ENCODE results near the gene MAP2.

MAP2 gene

DNA sequence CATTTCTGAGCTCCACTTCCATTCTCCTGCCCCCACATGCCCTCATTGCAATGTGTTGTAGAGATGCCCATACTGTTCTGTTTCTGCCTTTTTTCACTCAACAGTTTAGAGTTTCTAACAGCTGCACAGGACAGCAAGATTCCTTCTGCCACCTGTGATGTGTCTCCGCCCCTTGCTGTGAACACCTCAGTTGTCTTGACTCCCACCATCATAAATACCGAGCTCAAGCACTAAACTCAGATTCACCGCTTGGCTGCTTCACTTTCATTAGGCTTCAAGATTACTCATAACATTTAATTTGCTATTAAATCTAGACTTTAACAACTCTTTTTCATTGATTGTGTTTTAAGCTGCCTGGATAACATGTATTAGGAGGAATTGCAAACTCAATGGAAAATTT lies 141.0 kb downstream of the MAP2 start:
- Histone ChIP-seq H3K4me1 (ENCODE audit: control extremely low read depth in 1 of 4, control insufficient read depth in 4 of 4, insufficient read depth in 4 of 4, low read length in 3 of 4) (no peaks in the 10 kb centered on the region), H3K27me3 (replicated peaks in 2 of 5; ENCODE audit: control insufficient read depth in 4 of 5, insufficient read depth in 5 of 5, low read length in 4 of 5) (peaks cover 0 to 2% (median 0%) of the 10 kb centered on the region in 5 experiments), H3K9me3 (ENCODE audit: control extremely low read depth in 1 of 5, control insufficient read depth in 4 of 5, insufficient read depth in 2 of 5, low read depth in 1 of 5, low read length in 4 of 5) (no peaks in the 10 kb centered on the region), H3K27ac (ENCODE audit: insufficient read depth in 1 of 2, low read depth in 1 of 2, low read length in 2 of 2, poor library complexity in 1 of 2, severe bottlenecking in 2 of 2) (no peak overlapping the region), H3K4me3 (ENCODE audit: control insufficient read depth in 1 of 7, extremely low read depth in 1 of 7, insufficient read depth in 4 of 7, low read depth in 2 of 7, low read length in 6 of 7) (no peak overlapping the region), H3K36me3 (ENCODE audit: control insufficient read depth in 4 of 4, insufficient read depth in 4 of 4, low read length in 3 of 4) (no peaks in the 10 kb centered on the region)
- ChIA-PET POLR2A (no interaction called here), CTCF (interaction anchor here (0.9 to 1.5 kb wide), 3 partner anchors 10 to 13 kb away, joined by 3 to 6 read pairs (median 3); no protein-coding TSS in a partner anchor)
- WGBS (ENCODE audit: insufficient coverage), result 100% methylated on average over 2 of the region's 3 CpGs
- DNase-seq, result no peak

DNA sequence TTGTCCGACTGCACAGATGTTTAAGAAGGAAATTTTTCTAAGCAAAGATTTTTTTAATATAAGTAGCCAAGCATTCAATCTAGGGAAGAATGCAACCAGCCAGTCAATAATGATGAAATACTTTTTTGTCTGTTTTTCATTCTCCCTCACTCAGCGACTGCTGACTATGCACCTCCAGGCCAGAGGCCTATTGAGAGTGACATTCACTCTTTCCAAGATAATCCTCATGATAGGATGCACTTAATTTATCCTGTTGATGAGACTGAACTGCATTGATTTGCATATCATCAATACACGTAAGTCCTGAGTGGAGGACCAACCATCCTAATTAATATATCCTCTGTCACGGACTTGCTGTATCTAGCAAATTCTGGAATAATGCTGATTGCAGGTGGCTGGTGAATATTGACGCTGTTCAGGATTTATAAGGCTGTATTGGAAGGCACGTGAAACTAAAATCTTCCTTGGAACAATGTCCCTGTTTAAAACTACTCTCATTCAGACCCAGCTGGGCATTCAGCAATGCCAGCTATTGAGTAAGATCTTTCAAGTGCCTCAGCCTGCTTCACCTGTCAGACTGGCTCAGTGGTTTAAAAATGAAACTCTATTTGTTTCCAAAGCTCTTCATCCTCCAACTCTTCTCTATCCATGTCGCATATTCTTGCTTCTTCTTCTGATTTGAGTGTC lies 142.2 kb downstream of the MAP2 start:
- Histone ChIP-seq H3K36me3 (ENCODE audit: control insufficient read depth in 4 of 4, insufficient read depth in 4 of 4, low read length in 3 of 4) (no peaks in the 10 kb centered on the region), H3K9me3 (ENCODE audit: control extremely low read depth in 1 of 5, control insufficient read depth in 4 of 5, insufficient read depth in 2 of 5, low read depth in 1 of 5, low read length in 4 of 5) (no peaks in the 10 kb centered on the region), H3K27me3 (replicated peaks in 2 of 5; ENCODE audit: control insufficient read depth in 4 of 5, insufficient read depth in 5 of 5, low read length in 4 of 5) (peaks cover 0 to 1% (median 0%) of the 10 kb centered on the region in 5 experiments), H3K4me1 (ENCODE audit: control extremely low read depth in 1 of 4, control insufficient read depth in 4 of 4, insufficient read depth in 4 of 4, low read length in 3 of 4) (no peaks in the 10 kb centered on the region), H3K4me3 (ENCODE audit: control insufficient read depth in 1 of 7, extremely low read depth in 1 of 7, insufficient read depth in 4 of 7, low read depth in 2 of 7, low read length in 6 of 7) (no peak overlapping the region), H3K27ac (ENCODE audit: insufficient read depth in 1 of 2, low read depth in 1 of 2, low read length in 2 of 2, poor library complexity in 1 of 2, severe bottlenecking in 2 of 2) (no peak overlapping the region)
- 95% methylated on average over 5 of the region's 7 CpGs for WGBS (ENCODE audit: insufficient coverage)
- ChIA-PET CTCF (interaction anchor here (0.8 to 1.4 kb wide), 2 partner anchors 12 to 395 kb away, joined by 3 to 5 read pairs; no protein-coding TSS in a partner anchor), POLR2A (no interaction called here)
- DNase-seq, result no peak

DNA sequence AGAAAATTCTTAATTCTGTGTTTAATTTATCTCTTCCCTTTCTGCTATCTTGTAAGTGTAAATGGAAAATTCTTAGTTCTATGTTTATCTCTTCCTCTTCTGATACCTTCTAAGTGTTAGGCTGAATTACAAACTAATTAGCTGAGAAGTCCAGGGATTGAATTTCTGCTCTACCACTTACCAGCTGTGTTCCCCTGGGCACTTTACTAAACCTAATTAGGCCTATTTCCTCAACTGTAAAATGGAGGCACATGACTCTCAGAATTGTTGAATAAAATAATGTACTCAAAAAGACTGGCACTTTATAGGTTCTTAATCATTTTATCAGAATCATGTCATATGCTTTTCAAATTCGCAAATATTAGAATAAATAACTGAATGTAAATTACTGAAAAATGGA lies 146.3 kb downstream of the MAP2 start:
- no peaks in the 10 kb centered on the region for H3K36me3 ChIP-seq (ENCODE audit: control insufficient read depth in 4 of 4, insufficient read depth in 4 of 4, low read length in 3 of 4)
- no peak overlapping the region for H3K27ac ChIP-seq (ENCODE audit: insufficient read depth in 1 of 2, low read depth in 1 of 2, low read length in 2 of 2, poor library complexity in 1 of 2, severe bottlenecking in 2 of 2)
- no peak overlapping the region for H3K4me3 ChIP-seq (ENCODE audit: control insufficient read depth in 1 of 7, extremely low read depth in 1 of 7, insufficient read depth in 4 of 7, low read depth in 2 of 7, low read length in 6 of 7)
- no peak for DNase-seq
- ChIA-PET CTCF (no interaction called here), POLR2A (no interaction called here)
- no peaks in the 10 kb centered on the region for H3K4me1 ChIP-seq (ENCODE audit: control extremely low read depth in 1 of 4, control insufficient read depth in 4 of 4, insufficient read depth in 4 of 4, low read length in 3 of 4)
- H3K9me3 ChIP-seq (ENCODE audit: control extremely low read depth in 1 of 5, control insufficient read depth in 4 of 5, insufficient read depth in 2 of 5, low read depth in 1 of 5, low read length in 4 of 5), result no peaks in the 10 kb centered on the region
- no peaks in the 10 kb centered on the region for H3K27me3 ChIP-seq (replicated peaks in 2 of 5; ENCODE audit: control insufficient read depth in 4 of 5, insufficient read depth in 5 of 5, low read length in 4 of 5)
- WGBS (ENCODE audit: insufficient coverage), result no CpG with 5 or more reads among the region's 1 CpG

GRCh38 chr2:209574515-209574914 lies 150.7 kb downstream of the MAP2 start:
- Histone ChIP-seq H3K36me3 (ENCODE audit: control insufficient read depth in 4 of 4, insufficient read depth in 4 of 4, low read length in 3 of 4) (no peaks in the 10 kb centered on the region), H3K4me3 (ENCODE audit: control insufficient read depth in 1 of 7, extremely low read depth in 1 of 7, insufficient read depth in 4 of 7, low read depth in 2 of 7, low read length in 6 of 7) (no peak overlapping the region), H3K27ac (ENCODE audit: insufficient read depth in 1 of 2, low read depth in 1 of 2, low read length in 2 of 2, poor library complexity in 1 of 2, severe bottlenecking in 2 of 2) (no peak overlapping the region), H3K4me1 (ENCODE audit: control extremely low read depth in 1 of 4, control insufficient read depth in 4 of 4, insufficient read depth in 4 of 4, low read length in 3 of 4) (peaks cover 0 to 5% (median 2%) of the 10 kb centered on the region in 4 experiments), H3K9me3 (ENCODE audit: control extremely low read depth in 1 of 5, control insufficient read depth in 4 of 5, insufficient read depth in 2 of 5, low read depth in 1 of 5, low read length in 4 of 5) (no peaks in the 10 kb centered on the region), H3K27me3 (replicated peaks in 2 of 5; ENCODE audit: control insufficient read depth in 4 of 5, insufficient read depth in 5 of 5, low read length in 4 of 5) (peaks cover 0 to 4% (median 0%) of the 10 kb centered on the region in 5 experiments)
- no peak for DNase-seq
- WGBS (ENCODE audit: insufficient coverage), result no CpG with 5 or more reads among the region's 2 CpGs
- POLR2A ChIA-PET, result no interaction called here
- CTCF ChIA-PET, result interaction anchor here (1.2 kb wide), 1 partner anchor 18 kb away, joined by 4 read pairs; no protein-coding TSS in a partner anchor

GRCh38 chr2:209577376-209578357 lies 153.8 kb downstream of the MAP2 start:
- DNase-seq, result peak; percentile 15 to 37 (median 28)
- H3K9me3 ChIP-seq (ENCODE audit: control extremely low read depth in 1 of 5, control insufficient read depth in 4 of 5, insufficient read depth in 2 of 5, low read depth in 1 of 5, low read length in 4 of 5), result no peaks in the 10 kb centered on the region
- no peak overlapping the region for H3K27ac ChIP-seq (ENCODE audit: insufficient read depth in 1 of 2, low read depth in 1 of 2, low read length in 2 of 2, poor library complexity in 1 of 2, severe bottlenecking in 2 of 2)
- CTCF ChIA-PET, result interaction anchor here (0.9 to 4.3 kb wide), 7 partner anchors 9 to 243 kb away, joined by 3 to 33 read pairs (median 3); partner anchors contain the start of gene MAP2
- H3K36me3 ChIP-seq (ENCODE audit: control insufficient read depth in 4 of 4, insufficient read depth in 4 of 4, low read length in 3 of 4), result no peaks in the 10 kb centered on the region
- WGBS (ENCODE audit: insufficient coverage), result 67% methylated on average over 1 of the region's 4 CpGs
- peaks cover 0 to 5% (median 2%) of the 10 kb centered on the region in 4 experiments for H3K4me1 ChIP-seq (ENCODE audit: control extremely low read depth in 1 of 4, control insufficient read depth in 4 of 4, insufficient read depth in 4 of 4, low read length in 3 of 4)
- H3K4me3 ChIP-seq (ENCODE audit: control insufficient read depth in 1 of 7, extremely low read depth in 1 of 7, insufficient read depth in 4 of 7, low read depth in 2 of 7, low read length in 6 of 7), result no peak overlapping the region
- POLR2A ChIA-PET, result no interaction called here
- H3K27me3 ChIP-seq (replicated peaks in 2 of 5; ENCODE audit: control insufficient read depth in 4 of 5, insufficient read depth in 5 of 5, low read length in 4 of 5), result peaks cover 0 to 4% (median 0%) of the 10 kb centered on the region in 5 experiments

DNA sequence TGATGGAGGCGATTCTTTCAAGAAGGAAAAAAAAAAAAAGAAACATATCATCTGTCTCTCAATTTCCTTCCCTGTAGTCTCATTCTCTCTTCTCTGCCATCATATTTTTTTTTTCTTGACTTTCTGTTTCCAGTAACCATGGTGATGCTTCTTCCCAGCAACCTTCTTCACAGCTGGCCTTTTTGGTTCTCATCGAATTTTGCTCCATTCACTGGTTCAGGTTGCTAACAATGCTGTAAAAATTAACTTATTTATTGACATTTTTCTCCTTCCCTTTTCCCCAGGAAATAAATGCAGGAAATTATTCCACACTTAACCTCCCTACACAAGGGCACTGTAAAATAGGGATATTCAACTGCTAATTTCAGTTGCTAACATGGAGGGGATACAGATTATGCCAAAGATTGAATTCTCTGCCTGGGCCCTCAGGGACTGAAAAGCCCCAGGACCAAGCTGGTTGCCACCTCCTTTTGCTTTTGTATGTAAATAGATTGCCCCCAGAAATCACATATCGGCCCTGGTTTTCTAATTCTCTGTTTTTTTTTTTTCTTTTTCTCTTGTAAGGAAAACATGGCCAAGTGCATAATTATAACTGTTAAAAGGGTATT lies 154.7 kb downstream of the MAP2 start:
- Histone ChIP-seq H3K9me3 (ENCODE audit: control extremely low read depth in 1 of 5, control insufficient read depth in 4 of 5, insufficient read depth in 2 of 5, low read depth in 1 of 5, low read length in 4 of 5) (no peaks in the 10 kb centered on the region), H3K4me1 (ENCODE audit: control extremely low read depth in 1 of 4, control insufficient read depth in 4 of 4, insufficient read depth in 4 of 4, low read length in 3 of 4) (peaks cover 0 to 5% (median 2%) of the 10 kb centered on the region in 4 experiments), H3K27me3 (replicated peaks in 2 of 5; ENCODE audit: control insufficient read depth in 4 of 5, insufficient read depth in 5 of 5, low read length in 4 of 5) (peaks cover 0 to 4% (median 0%) of the 10 kb centered on the region in 5 experiments), H3K36me3 (ENCODE audit: control insufficient read depth in 4 of 4, insufficient read depth in 4 of 4, low read length in 3 of 4) (no peaks in the 10 kb centered on the region), H3K27ac (ENCODE audit: insufficient read depth in 1 of 2, low read depth in 1 of 2, low read length in 2 of 2, poor library complexity in 1 of 2, severe bottlenecking in 2 of 2) (no peak overlapping the region), H3K4me3 (ENCODE audit: control insufficient read depth in 1 of 7, extremely low read depth in 1 of 7, insufficient read depth in 4 of 7, low read depth in 2 of 7, low read length in 6 of 7) (no peak overlapping the region)
- POLR2A ChIA-PET, result no interaction called here
- no CpG with 5 or more reads among the region's 3 CpGs for WGBS (ENCODE audit: insufficient coverage)
- CTCF ChIA-PET, result interaction anchor here (0.9 to 4.3 kb wide), 7 partner anchors 10 to 1173 kb away, joined by 3 to 33 read pairs (median 5); partner anchors contain the start of gene MAP2
- no peak for DNase-seq
